ENCODE data around the gene NPC1. TPM values are rescaled to one million over a fixed set of nuclear protein-coding genes. Genes with fewer than 3 reads are reported as not detected.

The NPC1 gene
- total RNA-seq, 1 experiment from 2014 or later: 38.3 TPM

DNA sequence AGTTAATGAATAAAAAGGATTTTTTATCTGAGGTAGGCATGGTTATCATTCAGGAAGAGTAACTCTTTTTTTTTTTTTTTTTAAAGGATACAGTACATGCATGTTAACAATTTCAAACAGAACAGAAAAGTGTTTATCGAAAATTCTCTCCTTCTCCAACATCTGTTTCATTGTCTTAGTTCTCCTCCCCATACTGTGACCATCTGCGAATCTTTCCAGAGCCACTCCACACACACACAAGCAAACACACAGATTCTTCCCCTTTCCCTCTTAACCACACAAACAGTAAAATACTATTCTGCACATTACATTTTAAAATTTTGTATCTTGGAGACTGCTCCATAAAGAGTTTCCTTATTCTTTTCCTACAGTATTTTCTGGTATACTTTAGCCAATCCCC is 38.0 kb downstream of the NPC1 start:
- ATAC-seq (no peak), DNase-seq (ENCODE audit: low spot score) (no peak)
- Mint-ChIP-seq H3K4me3 (no peak overlapping the region), H3K9me3 (no peaks in the 10 kb centered on the region), H3K36me3 (peaks cover 65% of the 10 kb centered on the region), H3K4me1 (no peaks in the 10 kb centered on the region), H3K27ac (no peak overlapping the region), H3K27me3 (ENCODE audit: low read depth) (no peaks in the 10 kb centered on the region)
- ChIA-PET POLR2A (no interaction called here), CTCF (interaction anchor here (0.7 kb wide), 1 partner anchor 506 kb away, joined by 3 read pairs; no protein-coding TSS in a partner anchor)
- TF ChIP-seq NFATC4 (CRISPR knock-in tag; IDR thresholded peaks at IDR 0.05) (no peak), JUN (CRISPR knock-in tag; IDR thresholded peaks at IDR 0.05) (no peak)
- TF ChIP-seq, protein P1, sequence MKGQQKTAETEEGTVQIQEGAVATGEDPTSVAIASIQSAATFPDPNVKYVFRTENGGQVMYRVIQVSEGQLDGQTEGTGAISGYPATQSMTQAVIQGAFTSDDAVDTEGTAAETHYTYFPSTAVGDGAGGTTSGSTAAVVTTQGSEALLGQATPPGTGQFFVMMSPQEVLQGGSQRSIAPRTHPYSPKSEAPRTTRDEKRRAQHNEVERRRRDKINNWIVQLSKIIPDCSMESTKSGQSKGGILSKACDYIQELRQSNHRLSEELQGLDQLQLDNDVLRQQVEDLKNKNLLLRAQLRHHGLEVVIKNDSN (CRISPR knock-in tag; IDR thresholded peaks at IDR 0.05): no peak

DNA sequence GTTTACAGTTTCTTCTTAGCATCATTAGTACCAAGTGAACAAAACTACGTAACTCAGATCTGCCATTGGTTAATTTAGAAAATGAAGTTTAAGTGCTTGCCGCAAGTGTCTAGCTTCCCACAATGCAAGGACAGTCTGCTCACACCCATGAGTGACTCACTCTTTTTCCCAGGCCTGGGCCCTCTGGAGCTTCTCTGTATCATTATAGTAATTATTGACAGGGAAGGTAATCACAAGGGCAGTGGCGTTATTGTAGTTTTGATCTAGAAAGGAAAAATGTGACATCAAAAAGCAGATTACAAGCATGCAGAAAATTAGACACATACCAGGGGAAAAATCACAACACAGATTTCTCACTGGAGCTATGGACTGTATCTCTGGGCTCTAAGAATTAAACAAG is 38.5 kb downstream of the NPC1 start:
- Mint-ChIP-seq H3K27me3 (ENCODE audit: low read depth) (no peaks in the 10 kb centered on the region), H3K36me3 (peaks cover 61% of the 10 kb centered on the region), H3K27ac (no peak overlapping the region), H3K9me3 (no peaks in the 10 kb centered on the region), H3K4me1 (no peaks in the 10 kb centered on the region), H3K4me3 (no peak overlapping the region)
- TF ChIP-seq PRRX2 (CRISPR knock-in tag; IDR thresholded peaks at IDR 0.05) (no peak), ZNF121 (CRISPR knock-in tag; IDR thresholded peaks at IDR 0.05) (no peak), MXD4 (CRISPR knock-in tag; IDR thresholded peaks at IDR 0.05; ENCODE audit: borderline replicate concordance) (no peak), ESRRA (CRISPR knock-in tag; IDR thresholded peaks at IDR 0.05; ENCODE audit: borderline replicate concordance) (no peak), JUN (CRISPR knock-in tag; IDR thresholded peaks at IDR 0.05) (no peak), SMAD3 (CRISPR knock-in tag; IDR thresholded peaks at IDR 0.05; ENCODE audit: borderline replicate concordance) (no peak), FOXJ3 (CRISPR knock-in tag; IDR thresholded peaks at IDR 0.05; ENCODE audit: borderline replicate concordance) (no peak), SP1 (CRISPR knock-in tag; conservative IDR thresholded peaks at IDR 0.05) (no peak), CBFB (CRISPR knock-in tag; IDR thresholded peaks at IDR 0.05; ENCODE audit: low read depth) (no peak)
- TF ChIP-seq, protein P2, sequence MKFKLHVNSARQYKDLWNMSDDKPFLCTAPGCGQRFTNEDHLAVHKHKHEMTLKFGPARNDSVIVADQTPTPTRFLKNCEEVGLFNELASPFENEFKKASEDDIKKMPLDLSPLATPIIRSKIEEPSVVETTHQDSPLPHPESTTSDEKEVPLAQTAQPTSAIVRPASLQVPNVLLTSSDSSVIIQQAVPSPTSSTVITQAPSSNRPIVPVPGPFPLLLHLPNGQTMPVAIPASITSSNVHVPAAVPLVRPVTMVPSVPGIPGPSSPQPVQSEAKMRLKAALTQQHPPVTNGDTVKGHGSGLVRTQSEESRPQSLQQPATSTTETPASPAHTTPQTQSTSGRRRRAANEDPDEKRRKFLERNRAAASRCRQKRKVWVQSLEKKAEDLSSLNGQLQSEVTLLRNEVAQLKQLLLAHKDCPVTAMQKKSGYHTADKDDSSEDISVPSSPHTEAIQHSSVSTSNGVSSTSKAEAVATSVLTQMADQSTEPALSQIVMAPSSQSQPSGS (CRISPR knock-in tag; IDR thresholded peaks at IDR 0.05; ENCODE audit: borderline replicate concordance, low read depth): no peak
- TF ChIP-seq, protein P3, sequence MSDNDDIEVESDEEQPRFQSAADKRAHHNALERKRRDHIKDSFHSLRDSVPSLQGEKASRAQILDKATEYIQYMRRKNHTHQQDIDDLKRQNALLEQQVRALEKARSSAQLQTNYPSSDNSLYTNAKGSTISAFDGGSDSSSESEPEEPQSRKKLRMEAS (CRISPR knock-in tag; IDR thresholded peaks at IDR 0.05): no peak
- TF ChIP-seq, protein P4, sequence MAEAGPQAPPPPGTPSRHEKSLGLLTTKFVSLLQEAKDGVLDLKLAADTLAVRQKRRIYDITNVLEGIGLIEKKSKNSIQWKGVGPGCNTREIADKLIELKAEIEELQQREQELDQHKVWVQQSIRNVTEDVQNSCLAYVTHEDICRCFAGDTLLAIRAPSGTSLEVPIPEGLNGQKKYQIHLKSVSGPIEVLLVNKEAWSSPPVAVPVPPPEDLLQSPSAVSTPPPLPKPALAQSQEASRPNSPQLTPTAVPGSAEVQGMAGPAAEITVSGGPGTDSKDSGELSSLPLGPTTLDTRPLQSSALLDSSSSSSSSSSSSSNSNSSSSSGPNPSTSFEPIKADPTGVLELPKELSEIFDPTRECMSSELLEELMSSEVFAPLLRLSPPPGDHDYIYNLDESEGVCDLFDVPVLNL (CRISPR knock-in tag; IDR thresholded peaks at IDR 0.05; ENCODE audit: borderline replicate concordance, low read depth): no peak
- TF ChIP-seq, protein P5, sequence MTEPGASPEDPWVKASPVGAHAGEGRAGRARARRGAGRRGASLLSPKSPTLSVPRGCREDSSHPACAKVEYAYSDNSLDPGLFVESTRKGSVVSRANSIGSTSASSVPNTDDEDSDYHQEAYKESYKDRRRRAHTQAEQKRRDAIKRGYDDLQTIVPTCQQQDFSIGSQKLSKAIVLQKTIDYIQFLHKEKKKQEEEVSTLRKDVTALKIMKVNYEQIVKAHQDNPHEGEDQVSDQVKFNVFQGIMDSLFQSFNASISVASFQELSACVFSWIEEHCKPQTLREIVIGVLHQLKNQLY (CRISPR knock-in tag; IDR thresholded peaks at IDR 0.05): no peak
- TF ChIP-seq, protein P1 (CRISPR knock-in tag; IDR thresholded peaks at IDR 0.05): no peak
- TF ChIP-seq, protein P6, sequence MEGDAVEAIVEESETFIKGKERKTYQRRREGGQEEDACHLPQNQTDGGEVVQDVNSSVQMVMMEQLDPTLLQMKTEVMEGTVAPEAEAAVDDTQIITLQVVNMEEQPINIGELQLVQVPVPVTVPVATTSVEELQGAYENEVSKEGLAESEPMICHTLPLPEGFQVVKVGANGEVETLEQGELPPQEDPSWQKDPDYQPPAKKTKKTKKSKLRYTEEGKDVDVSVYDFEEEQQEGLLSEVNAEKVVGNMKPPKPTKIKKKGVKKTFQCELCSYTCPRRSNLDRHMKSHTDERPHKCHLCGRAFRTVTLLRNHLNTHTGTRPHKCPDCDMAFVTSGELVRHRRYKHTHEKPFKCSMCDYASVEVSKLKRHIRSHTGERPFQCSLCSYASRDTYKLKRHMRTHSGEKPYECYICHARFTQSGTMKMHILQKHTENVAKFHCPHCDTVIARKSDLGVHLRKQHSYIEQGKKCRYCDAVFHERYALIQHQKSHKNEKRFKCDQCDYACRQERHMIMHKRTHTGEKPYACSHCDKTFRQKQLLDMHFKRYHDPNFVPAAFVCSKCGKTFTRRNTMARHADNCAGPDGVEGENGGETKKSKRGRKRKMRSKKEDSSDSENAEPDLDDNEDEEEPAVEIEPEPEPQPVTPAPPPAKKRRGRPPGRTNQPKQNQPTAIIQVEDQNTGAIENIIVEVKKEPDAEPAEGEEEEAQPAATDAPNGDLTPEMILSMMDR (IDR thresholded peaks at IDR 0.05): no peak
- TF ChIP-seq, protein P7, sequence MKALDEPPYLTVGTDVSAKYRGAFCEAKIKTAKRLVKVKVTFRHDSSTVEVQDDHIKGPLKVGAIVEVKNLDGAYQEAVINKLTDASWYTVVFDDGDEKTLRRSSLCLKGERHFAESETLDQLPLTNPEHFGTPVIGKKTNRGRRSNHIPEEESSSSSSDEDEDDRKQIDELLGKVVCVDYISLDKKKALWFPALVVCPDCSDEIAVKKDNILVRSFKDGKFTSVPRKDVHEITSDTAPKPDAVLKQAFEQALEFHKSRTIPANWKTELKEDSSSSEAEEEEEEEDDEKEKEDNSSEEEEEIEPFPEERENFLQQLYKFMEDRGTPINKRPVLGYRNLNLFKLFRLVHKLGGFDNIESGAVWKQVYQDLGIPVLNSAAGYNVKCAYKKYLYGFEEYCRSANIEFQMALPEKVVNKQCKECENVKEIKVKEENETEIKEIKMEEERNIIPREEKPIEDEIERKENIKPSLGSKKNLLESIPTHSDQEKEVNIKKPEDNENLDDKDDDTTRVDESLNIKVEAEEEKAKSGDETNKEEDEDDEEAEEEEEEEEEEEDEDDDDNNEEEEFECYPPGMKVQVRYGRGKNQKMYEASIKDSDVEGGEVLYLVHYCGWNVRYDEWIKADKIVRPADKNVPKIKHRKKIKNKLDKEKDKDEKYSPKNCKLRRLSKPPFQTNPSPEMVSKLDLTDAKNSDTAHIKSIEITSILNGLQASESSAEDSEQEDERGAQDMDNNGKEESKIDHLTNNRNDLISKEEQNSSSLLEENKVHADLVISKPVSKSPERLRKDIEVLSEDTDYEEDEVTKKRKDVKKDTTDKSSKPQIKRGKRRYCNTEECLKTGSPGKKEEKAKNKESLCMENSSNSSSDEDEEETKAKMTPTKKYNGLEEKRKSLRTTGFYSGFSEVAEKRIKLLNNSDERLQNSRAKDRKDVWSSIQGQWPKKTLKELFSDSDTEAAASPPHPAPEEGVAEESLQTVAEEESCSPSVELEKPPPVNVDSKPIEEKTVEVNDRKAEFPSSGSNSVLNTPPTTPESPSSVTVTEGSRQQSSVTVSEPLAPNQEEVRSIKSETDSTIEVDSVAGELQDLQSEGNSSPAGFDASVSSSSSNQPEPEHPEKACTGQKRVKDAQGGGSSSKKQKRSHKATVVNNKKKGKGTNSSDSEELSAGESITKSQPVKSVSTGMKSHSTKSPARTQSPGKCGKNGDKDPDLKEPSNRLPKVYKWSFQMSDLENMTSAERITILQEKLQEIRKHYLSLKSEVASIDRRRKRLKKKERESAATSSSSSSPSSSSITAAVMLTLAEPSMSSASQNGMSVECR (CRISPR knock-in tag; IDR thresholded peaks at IDR 0.05; ENCODE audit: borderline replicate concordance): no peak
- TF ChIP-seq, protein P8, sequence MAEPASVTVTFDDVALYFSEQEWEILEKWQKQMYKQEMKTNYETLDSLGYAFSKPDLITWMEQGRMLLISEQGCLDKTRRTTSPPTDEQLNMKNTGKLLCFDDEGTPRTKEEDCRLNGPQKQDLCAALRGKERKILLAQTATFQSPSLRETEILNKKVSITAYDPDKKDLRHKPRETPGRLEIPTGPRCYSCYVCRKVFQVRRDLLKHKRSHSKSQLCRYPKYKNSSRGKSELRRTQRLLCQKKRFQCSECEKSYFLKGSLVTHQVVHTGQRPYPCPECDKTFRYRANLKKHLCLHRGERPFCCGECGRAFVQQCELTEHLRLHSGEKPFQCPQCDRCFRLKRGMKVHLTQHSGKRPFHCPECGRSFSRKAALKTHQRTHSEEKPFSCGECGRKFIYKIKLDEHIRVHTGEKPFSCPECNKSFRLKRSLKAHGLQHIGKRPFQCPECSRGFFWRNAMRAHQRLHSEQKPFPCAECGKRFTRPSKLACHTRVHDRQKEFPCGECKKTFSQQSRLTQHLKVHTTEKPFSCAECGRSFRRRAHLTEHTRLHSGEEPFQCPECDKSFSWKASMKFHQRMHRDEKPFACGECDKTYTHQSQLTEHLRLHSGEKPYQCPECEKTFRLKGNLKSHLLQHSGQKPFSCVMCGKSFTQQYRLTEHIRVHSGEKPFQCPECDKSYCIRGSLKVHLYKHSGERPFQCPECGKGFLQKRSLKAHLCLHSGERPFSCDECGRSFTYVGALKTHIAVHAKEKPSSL (CRISPR knock-in tag; conservative IDR thresholded peaks at IDR 0.05): no peak
- ATAC-seq (no peak), DNase-seq (ENCODE audit: low spot score) (no peak)
- POLR2A ChIA-PET: no interaction called here
- CTCF ChIA-PET: interaction anchor here (0.7 kb wide), 1 partner anchor 506 kb away, joined by 3 read pairs; no protein-coding TSS in a partner anchor
